ENCODE data around the gene ZBED5.

- TF ChIP-seq EZH2 (IDR thresholded peaks at IDR 0.05) (no peak), POLR2AphosphoS5 (IDR thresholded peaks at IDR 0.05; ENCODE audit: borderline replicate concordance, low read depth, low read length) (no peak), FOXP2 (optimal IDR thresholded peaks at IDR 0.05; ENCODE audit: control extremely low read depth, extremely low read length, insufficient read depth) (no peak)
Observed at GRCh38 chr11:10807493-10808234, 50.2 kb downstream of the ZBED5 start.

Measured in SK-N-MC (cell line).